Esophagus (tissue), 2 donors: ENCODE results near the gene RPS10. TPM values are rescaled to one million over a fixed set of nuclear protein-coding genes. Genes with fewer than 3 reads are reported as not detected.
A peak's percentile ranks its signal among the peaks of the same experiment; 100 is the strongest.
"Not testable (repeated sequence)": the region's sequence is repeated elsewhere in the genome, so short reads cannot be mapped to it uniquely, and the experiment has no call there.

Experiments used
- H3K27ac ChIP-seq, 2 donors: one replicate each; pipeline ENCODE4 v1.5.1; 2013; ENCODE audit warnings: low read depth in 2 of 2, mild to moderate bottlenecking in 2 of 2, inconsistent platforms in 1 of 2, low read length in 1 of 2, moderate library complexity in 1 of 2
- H3K27me3 ChIP-seq, 2 donors: one replicate each; pipeline ENCODE4 v1.6.1; 2013; ENCODE audit warnings: low read length in 2 of 2, control low read depth in 1 of 2, mild to moderate bottlenecking in 1 of 2; ENCODE audit not compliant: insufficient read depth in 2 of 2, control insufficient read depth in 1 of 2
- H3K36me3 ChIP-seq, 2 donors: one replicate each; pipeline ENCODE4 v1.6.1; 2013; ENCODE audit warnings: low read length in 1 of 2; ENCODE audit not compliant: control insufficient read depth in 2 of 2, insufficient read depth in 2 of 2
- H3K4me1 ChIP-seq, 2 donors: one replicate each; pipeline ENCODE4 v1.6.1; 2013; ENCODE audit warnings: low read length in 1 of 2; ENCODE audit not compliant: control insufficient read depth in 2 of 2, insufficient read depth in 2 of 2
- H3K4me3 ChIP-seq, 2 donors: one replicate each; pipeline ENCODE4 v1.5.1; 2013; ENCODE audit warnings: low read length in 2 of 2, mild to moderate bottlenecking in 2 of 2, low read depth in 1 of 2, moderate library complexity in 1 of 2
- H3K9me3 ChIP-seq, 2 donors: one replicate each; pipeline ENCODE4 v1.6.1; 2013; ENCODE audit warnings: mild to moderate bottlenecking in 2 of 2, low read depth in 1 of 2, low read length in 1 of 2, moderate library complexity in 1 of 2; ENCODE audit not compliant: control insufficient read depth in 2 of 2, insufficient read depth in 1 of 2
- WGBS, 2 donors: extraction: QIAGEN DNeasy Blood & Tissue Kit; methylation state at CpG; one replicate each; pipeline ENCODE4 v1.1.7; 2013; 5-methylcytosine and 5-hydroxymethylcytosine counted together
- polyA plus RNA-seq, 2 donors: library from polyadenylated mRNA; stranded (reverse); fragments of 200-250 nt; gene quantifications; one replicate each; pipeline ENCODE4 v1.2.3, GENCODE V29; 2013
- donor health status: healthy with polysubstance abuse.
- donor health status: Bipolar disorder and iron deficiency.

Gene RPS10
- polyA plus RNA-seq, 2 donors: 1,884 to 2,829 TPM

GRCh38 chr6:34425132-34425497 is 754 bp downstream of the RPS10 start:
- H3K27ac ChIP-seq: peak overlapping the region; percentile 55 to 95
- H3K36me3 ChIP-seq: peaks cover 6 to 11% of the 10 kb centered on the region in 2 donors
- H3K9me3 ChIP-seq: no peaks in the 10 kb centered on the region
- 2 to 3% methylated on average over 10 of the region's 10 CpGs for WGBS, 2 donors
- no peaks in the 10 kb centered on the region for H3K27me3 ChIP-seq
- H3K4me3 ChIP-seq: peak overlapping the region; percentile 82 to 99
- peaks cover 0 to 3% of the 10 kb centered on the region in 2 donors for H3K4me1 ChIP-seq

GRCh38 chr6:34424200-34425131 is 1.4 kb downstream of the RPS10 start:
- peaks cover 7 to 11% of the 10 kb centered on the region in 2 donors for H3K36me3 ChIP-seq

GRCh38 chr6:34423254-34423653 is 2.6 kb downstream of the RPS10 start:
- Histone ChIP-seq H3K36me3 (peaks cover 7 to 16% of the 10 kb centered on the region in 2 donors), H3K4me1 (peaks cover 0 to 3% of the 10 kb centered on the region in 2 donors), H3K27ac (no peak overlapping the region), H3K9me3 (no peaks in the 10 kb centered on the region), H3K27me3 (no peaks in the 10 kb centered on the region), H3K4me3 (no peak overlapping the region)
- 82 to 83% methylated on average over 5 of the region's 5 CpGs for WGBS, 2 donors

More at GRCh38 chr6:34424200-34425131, 1.4 kb downstream of the RPS10 start:
- Histone ChIP-seq H3K27ac (peak overlapping the region in 1 of 2 donors; percentile 68), H3K27me3 (no peaks in the 10 kb centered on the region), H3K9me3 (no peaks in the 10 kb centered on the region), H3K4me1 (peaks cover 0 to 3% of the 10 kb centered on the region in 2 donors), H3K4me3 (peak overlapping the region; percentile 82 to 99)
- WGBS, 2 donors: 60 to 65% methylated on average over 19 of the region's 19 CpGs

- H3K4me1 ChIP-seq: no peaks in the 10 kb centered on the region
- H3K4me3 ChIP-seq: no peak overlapping the region
- H3K27ac ChIP-seq: no peak overlapping the region
- no peaks in the 10 kb centered on the region for H3K27me3 ChIP-seq
- H3K9me3 ChIP-seq: no peaks in the 10 kb centered on the region
- WGBS, 2 donors: 74 to 76% methylated on average over 5 of the region's 5 CpGs
- peaks cover 13 to 28% of the 10 kb centered on the region in 2 donors for H3K36me3 ChIP-seq
Observed at GRCh38 chr6:34418367-34418766, 7.5 kb downstream of the RPS10 start.

GRCh38 chr6:34416877-34417371 is 8.9 kb downstream of the RPS10 start:
- peak overlapping the region in 1 of 2 donors; percentile 28 for H3K27ac ChIP-seq
- no peaks in the 10 kb centered on the region for H3K9me3 ChIP-seq
- 58 to 69% methylated on average over 7 of the region's 7 CpGs for WGBS, 2 donors

GRCh38 chr6:34414999-34415858 is 10.6 kb downstream of the RPS10 start:
- Histone ChIP-seq H3K4me1 (no peaks in the 10 kb centered on the region), H3K9me3 (no peaks in the 10 kb centered on the region), H3K27me3 (no peaks in the 10 kb centered on the region), H3K36me3 (peaks cover 8 to 17% of the 10 kb centered on the region in 2 donors), H3K27ac (peak overlapping the region; percentile 5 to 26), H3K4me3 (no peak overlapping the region)
- WGBS, 2 donors: 36 to 39% methylated on average over 11 of the region's 11 CpGs

More at GRCh38 chr6:34416877-34417371, 8.9 kb downstream of the RPS10 start:
- Histone ChIP-seq H3K36me3 (peaks cover 13 to 21% of the 10 kb centered on the region in 2 donors), H3K4me3 (no peak overlapping the region), H3K27me3 (no peaks in the 10 kb centered on the region), H3K4me1 (no peaks in the 10 kb centered on the region)

- Histone ChIP-seq H3K4me3 (no peak overlapping the region), H3K27me3 (no peaks in the 10 kb centered on the region), H3K27ac (no peak overlapping the region), H3K9me3 (no peaks in the 10 kb centered on the region), H3K4me1 (peaks cover 0 to 2% of the 10 kb centered on the region in 2 donors), H3K36me3 (peaks cover 4 to 12% of the 10 kb centered on the region in 2 donors)
- WGBS, 2 donors: 84% methylated on average over 5 of the region's 5 CpGs
Observed at GRCh38 chr6:34412643-34413214, 13.1 kb downstream of the RPS10 start.

- H3K36me3 ChIP-seq: peaks cover 0 to 7% of the 10 kb centered on the region in 2 donors
- 83 to 86% methylated on average over 5 of the region's 5 CpGs for WGBS, 2 donors
- peak overlapping the region in 1 of 2 donors; percentile 9 for H3K27ac ChIP-seq
- H3K9me3 ChIP-seq: no peaks in the 10 kb centered on the region
- H3K4me3 ChIP-seq: no peak overlapping the region
- no peaks in the 10 kb centered on the region for H3K27me3 ChIP-seq
- H3K4me1 ChIP-seq: peaks cover 0 to 2% of the 10 kb centered on the region in 2 donors
Observed at GRCh38 chr6:34412016-34412415, 13.9 kb downstream of the RPS10 start.

- not testable (repeated sequence) for H3K27me3 ChIP-seq, H3K27ac ChIP-seq, H3K4me1 ChIP-seq, H3K36me3 ChIP-seq, H3K9me3 ChIP-seq, H3K4me3 ChIP-seq
- WGBS, 2 donors: 96 to 97% methylated on average over 1 of the region's 1 CpG
Observed at GRCh38 chr6:34407915-34408314, 18.0 kb downstream of the RPS10 start.
